Measurements from ENCODE around the gene SF3B2. TPM values are rescaled to one million over a fixed set of nuclear protein-coding genes. Genes with fewer than 3 reads are reported as not detected.

Gene SF3B2, protein sequence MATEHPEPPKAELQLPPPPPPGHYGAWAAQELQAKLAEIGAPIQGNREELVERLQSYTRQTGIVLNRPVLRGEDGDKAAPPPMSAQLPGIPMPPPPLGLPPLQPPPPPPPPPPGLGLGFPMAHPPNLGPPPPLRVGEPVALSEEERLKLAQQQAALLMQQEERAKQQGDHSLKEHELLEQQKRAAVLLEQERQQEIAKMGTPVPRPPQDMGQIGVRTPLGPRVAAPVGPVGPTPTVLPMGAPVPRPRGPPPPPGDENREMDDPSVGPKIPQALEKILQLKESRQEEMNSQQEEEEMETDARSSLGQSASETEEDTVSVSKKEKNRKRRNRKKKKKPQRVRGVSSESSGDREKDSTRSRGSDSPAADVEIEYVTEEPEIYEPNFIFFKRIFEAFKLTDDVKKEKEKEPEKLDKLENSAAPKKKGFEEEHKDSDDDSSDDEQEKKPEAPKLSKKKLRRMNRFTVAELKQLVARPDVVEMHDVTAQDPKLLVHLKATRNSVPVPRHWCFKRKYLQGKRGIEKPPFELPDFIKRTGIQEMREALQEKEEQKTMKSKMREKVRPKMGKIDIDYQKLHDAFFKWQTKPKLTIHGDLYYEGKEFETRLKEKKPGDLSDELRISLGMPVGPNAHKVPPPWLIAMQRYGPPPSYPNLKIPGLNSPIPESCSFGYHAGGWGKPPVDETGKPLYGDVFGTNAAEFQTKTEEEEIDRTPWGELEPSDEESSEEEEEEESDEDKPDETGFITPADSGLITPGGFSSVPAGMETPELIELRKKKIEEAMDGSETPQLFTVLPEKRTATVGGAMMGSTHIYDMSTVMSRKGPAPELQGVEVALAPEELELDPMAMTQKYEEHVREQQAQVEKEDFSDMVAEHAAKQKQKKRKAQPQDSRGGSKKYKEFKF
- total RNA-seq (ENCODE audit: low replicate concordance), result 71.4 and 114 TPM in 2 replicates

DNA sequence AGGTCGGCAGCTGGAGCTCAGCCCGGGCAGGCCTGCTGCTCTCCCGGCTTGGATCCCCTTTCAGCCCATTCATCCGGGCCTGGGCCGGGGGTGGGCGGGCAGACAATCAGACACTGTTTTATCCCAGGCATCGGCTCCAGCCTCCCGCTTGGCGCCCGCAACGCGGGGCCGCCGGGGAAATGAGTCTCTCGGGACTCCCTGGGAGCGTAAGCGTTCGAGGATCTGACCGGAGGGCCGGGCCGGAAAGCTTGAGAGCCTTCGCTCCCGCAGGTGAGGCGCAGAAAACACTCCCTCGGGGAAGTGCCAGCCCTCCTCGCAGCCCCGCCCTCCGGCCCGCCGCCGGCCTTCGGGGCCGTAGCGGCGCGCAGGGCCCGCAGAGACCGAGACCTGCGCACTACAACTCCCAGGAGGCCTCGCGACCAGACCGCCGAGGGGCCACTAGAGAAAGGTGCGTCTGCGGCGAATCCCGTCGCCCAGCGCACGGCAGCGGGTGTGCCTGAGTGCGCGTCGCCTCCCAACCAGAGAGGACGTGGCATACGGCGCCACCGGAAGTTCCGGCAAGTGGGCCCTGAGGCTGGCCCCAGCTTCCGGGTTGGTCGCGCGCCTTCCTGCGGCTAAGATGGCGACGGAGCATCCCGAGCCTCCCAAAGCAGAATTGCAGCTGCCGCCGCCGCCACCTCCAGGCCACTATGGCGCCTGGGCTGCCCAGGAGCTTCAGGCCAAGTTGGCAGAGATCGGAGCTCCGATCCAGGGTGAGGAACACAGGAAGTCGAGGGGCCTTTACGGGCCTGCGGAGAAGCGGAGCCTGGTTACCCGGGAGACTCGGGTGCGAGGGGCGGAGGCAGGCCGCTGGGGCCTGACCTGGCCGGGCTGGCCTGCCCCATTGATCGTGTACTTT lies at the start of gene SF3B2:
TSS of gene SF3B2 (plus strand) at position 599 of the 898 bp plus-strand sequence. CDS start at position 620, 21 bp downstream.

DNA sequence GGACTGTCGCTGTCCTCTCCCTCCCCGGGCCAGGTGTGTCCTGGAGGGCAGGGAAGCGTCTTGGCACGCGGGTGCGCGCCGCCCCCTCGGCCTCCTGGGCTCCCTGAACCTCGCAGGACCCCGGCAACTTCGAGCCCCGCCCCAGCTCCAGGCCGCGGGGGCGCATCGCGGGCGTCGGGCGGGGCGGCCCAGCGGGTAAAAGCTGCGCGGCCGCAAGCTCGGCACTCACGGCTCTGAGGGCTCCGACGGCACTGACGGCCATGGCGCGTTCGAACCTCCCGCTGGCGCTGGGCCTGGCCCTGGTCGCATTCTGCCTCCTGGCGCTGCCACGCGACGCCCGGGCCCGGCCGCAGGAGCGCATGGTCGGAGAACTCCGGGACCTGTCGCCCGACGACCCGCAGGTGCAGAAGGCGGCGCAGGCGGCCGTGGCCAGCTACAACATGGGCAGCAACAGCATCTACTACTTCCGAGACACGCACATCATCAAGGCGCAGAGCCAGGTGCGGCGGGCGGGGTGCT lies 40.3 kb upstream of the SF3B2 start, which contains the start of gene CST6:
TSS of gene CST6 (plus strand) at position 224 of the 519 bp plus-strand sequence. CDS start at position 261, 37 bp downstream.

DNA sequence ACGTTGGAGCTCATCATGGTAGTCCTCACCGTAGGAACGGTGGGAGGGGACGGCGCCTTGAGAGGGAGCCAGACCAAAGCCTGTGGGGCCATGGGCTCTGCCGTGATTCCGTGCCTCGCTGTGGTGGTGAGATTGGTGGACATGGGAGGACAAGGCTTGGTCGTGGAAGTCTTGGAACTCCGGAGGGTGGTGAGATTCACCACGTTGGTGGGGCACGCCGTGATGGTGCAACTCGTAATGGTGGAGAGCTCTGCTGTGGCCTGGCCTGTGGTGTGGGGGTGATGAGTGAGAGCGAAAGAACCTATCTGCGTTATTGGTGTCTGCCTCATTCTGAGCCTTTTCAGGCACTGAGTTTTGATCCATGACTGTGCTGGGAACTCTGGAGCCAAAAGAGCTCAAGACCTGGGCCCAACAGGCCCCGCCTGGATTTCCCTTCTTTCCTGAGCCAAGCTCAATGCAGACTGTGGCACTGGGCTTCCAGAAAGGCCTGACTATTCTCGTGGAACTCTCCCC lies 26.1 kb upstream of the SF3B2 start, which contains the start of gene CATSPER1:
TSS of gene CATSPER1 (minus strand) at position 463 of the 513 bp plus-strand sequence. CDS start at position 363, 100 bp downstream.

DNA sequence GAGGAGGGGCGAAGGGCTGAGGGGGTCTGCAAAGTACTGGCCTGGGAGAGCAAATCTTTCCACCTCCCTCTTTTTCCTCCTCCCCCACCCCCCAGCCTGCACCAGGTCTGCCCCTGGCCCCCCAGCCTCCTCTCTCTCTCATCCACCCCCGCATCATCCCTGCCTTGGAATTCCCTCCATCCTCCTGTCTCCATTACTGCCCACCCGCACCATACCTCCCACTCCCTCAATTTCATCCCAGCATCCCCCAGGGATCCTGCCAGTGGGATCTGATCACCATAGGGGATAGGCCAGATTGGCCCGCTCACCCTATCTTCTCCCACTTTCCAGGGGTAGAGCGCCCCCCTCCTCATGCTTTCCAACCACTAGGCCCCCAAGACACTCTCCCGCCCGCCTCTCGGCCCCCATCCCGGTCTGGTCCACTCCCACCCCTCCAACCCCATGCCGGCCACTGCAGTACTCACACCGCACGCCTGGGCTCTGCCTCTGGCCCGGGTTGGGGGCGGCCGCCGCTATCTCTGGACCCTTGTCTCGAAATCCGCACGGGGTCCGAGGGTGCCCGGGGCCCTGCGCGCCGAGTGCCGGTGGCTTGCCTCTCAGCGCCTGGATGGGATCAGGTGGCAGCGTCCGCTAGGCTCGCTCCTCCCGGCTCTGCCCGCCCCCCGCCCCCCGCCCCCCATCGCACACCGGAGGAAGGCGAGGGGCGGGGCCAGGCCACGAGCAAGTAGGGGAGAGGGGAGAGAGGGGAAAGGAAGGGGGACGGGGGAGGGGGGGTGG lies 3.4 kb upstream of the SF3B2 start, which contains the start of gene GAL3ST3:
TSS of gene GAL3ST3 (minus strand) at position 615 of the 777 bp plus-strand sequence. CDS start 3,746 bp downstream, outside the sequence.

DNA sequence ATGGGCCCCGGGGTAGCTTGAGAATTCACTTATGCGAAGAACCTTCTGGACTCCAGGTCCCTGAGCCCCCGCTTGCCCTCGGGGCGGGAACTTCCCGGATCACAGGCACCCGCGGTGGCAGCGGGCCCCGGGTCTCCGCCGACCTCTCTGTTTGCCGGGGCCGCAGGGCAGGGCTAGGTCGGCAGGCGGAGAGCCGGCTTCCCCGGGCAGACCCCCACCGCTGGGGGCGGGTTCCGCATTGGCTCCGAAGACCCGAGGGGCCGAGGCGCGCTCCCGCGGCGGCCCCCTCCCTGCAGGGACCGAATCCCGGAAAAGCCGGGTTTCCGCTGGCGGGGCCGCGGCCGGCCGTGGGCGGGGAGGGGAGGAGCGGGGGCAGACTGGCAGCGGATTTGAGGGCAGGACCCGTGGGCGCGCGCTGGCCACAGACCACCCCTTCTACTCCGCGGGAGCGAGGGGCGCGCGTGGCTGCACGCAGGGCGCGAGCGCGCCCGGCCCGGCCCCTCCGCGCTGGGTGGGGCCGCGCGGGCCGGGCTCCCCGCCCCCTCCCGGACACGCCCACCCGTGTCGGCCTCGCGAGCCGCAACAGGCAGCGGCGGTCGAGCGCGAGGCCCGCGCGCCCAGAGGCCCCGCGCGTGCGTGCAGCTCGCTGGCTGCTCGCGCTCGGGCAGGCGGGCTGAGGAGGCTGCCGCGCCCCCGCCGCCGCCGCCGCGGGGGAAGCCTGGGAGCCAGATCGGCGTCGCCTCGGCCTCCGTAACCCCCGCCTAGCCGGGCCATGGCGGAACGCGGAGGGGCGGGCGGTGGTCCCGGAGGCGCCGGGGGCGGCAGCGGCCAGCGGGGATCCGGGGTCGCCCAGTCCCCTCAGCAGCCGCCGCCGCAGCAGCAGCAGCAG lies 17.8 kb downstream of the SF3B2 start, which contains the start of gene PACS1:
TSS of gene PACS1 (plus strand) at position 558 of the 889 bp plus-strand sequence. CDS start at position 773, 215 bp downstream.

Other genes starting within 250 kb of the SF3B2 start
- gene SNX32, start 218.4 kb upstream of the SF3B2 start, total RNA-seq (ENCODE audit: low replicate concordance), result 1.1 and 4.3 TPM in 2 replicates
- gene CFL1, start 194.2 kb upstream of the SF3B2 start, total RNA-seq (ENCODE audit: low replicate concordance), result 1,218 and 1,682 TPM in 2 replicates
- gene MUS81, start 191.9 kb upstream of the SF3B2 start, total RNA-seq (ENCODE audit: low replicate concordance), result 24.6 and 40.7 TPM in 2 replicates
- gene EFEMP2, start 179.6 kb upstream of the SF3B2 start, total RNA-seq (ENCODE audit: low replicate concordance), result 81.4 and 103 TPM in 2 replicates
- not detected in 2 replicates for gene CTSW, start 172.5 kb upstream of the SF3B2 start, total RNA-seq (ENCODE audit: low replicate concordance)
- gene FIBP, start 163.9 kb upstream of the SF3B2 start, total RNA-seq (ENCODE audit: low replicate concordance), result 206 and 226 TPM in 2 replicates
- gene CCDC85B, start 161.7 kb upstream of the SF3B2 start, total RNA-seq (ENCODE audit: low replicate concordance), result 28.1 and 51.0 TPM in 2 replicates
- gene FOSL1, start 152.0 kb upstream of the SF3B2 start, total RNA-seq (ENCODE audit: low replicate concordance), result 0.94 and 5.3 TPM in 2 replicates
- 14.7 and 15.8 TPM in 2 replicates for gene C11orf68, start 133.3 kb upstream of the SF3B2 start, total RNA-seq (ENCODE audit: low replicate concordance)
- gene DRAP1, start 132.9 kb upstream of the SF3B2 start, total RNA-seq (ENCODE audit: low replicate concordance), result 156 and 329 TPM in 2 replicates
- not detected in 2 replicates for gene TSGA10IP, start 106.9 kb upstream of the SF3B2 start, total RNA-seq (ENCODE audit: low replicate concordance)
- gene SART1, start 90.6 kb upstream of the SF3B2 start, total RNA-seq (ENCODE audit: low replicate concordance), result 59.2 and 75.6 TPM in 2 replicates
- 30.3 and 32.8 TPM in 2 replicates for gene EIF1AD, start 50.2 kb upstream of the SF3B2 start, total RNA-seq (ENCODE audit: low replicate concordance)
- 9.2 and 26.8 TPM in 2 replicates for gene BANF1, start 49.9 kb upstream of the SF3B2 start, total RNA-seq (ENCODE audit: low replicate concordance)
- gene CST6, start 40.4 kb upstream of the SF3B2 start, total RNA-seq (ENCODE audit: low replicate concordance), result 2.3 and 2.8 TPM in 2 replicates
- gene CATSPER1, start 25.9 kb upstream of the SF3B2 start, total RNA-seq (ENCODE audit: low replicate concordance), result 0.68 TPM in 1 of 2 replicates, not detected in the other
- gene GAL3ST3, start 3.2 kb upstream of the SF3B2 start, total RNA-seq (ENCODE audit: low replicate concordance), result 0.38 TPM in 1 of 2 replicates, not detected in the other
- 53.6 and 59.8 TPM in 2 replicates for gene PACS1, start 17.9 kb downstream of the SF3B2 start, total RNA-seq (ENCODE audit: low replicate concordance)
- gene KLC2, start 205.3 kb downstream of the SF3B2 start, total RNA-seq (ENCODE audit: low replicate concordance), result 16.4 TPM in 2 replicates
- 53.5 and 63.5 TPM in 2 replicates for gene RAB1B, start 216.3 kb downstream of the SF3B2 start, total RNA-seq (ENCODE audit: low replicate concordance)
- gene CNIH2, start 225.8 kb downstream of the SF3B2 start, total RNA-seq (ENCODE audit: low replicate concordance), result 0.45 TPM in 1 of 2 replicates, not detected in the other
- 199 and 284 TPM in 2 replicates for gene YIF1A, start 236.8 kb downstream of the SF3B2 start, total RNA-seq (ENCODE audit: low replicate concordance)
- gene TMEM151A, start 239.5 kb downstream of the SF3B2 start, total RNA-seq (ENCODE audit: low replicate concordance), result 0.08 and 0.23 TPM in 2 replicates